Duodenal mucosa (tissue), 2 donors: ENCODE results near the gene APMAP.
A peak's percentile ranks its signal among the peaks of the same experiment; 100 is the strongest.
"Not testable (repeated sequence)": the region's sequence is repeated elsewhere in the genome, so short reads cannot be mapped to it uniquely, and the experiment has no call there.

Experiments used
- H3K27ac ChIP-seq: one replicate; pipeline ENCODE4 v1.7.0; 2013; ENCODE audit warnings: low read depth, low read length
- H3K27me3 ChIP-seq, 2 donors: one replicate each; pipeline ENCODE4 v1.7.0; 2013; ENCODE audit warnings: low read length in 2 of 2, control low read depth in 1 of 2; ENCODE audit not compliant: insufficient read depth in 2 of 2, control insufficient read depth in 1 of 2
- H3K36me3 ChIP-seq, 2 donors: one replicate each; pipeline ENCODE4 v1.7.0; 2013; ENCODE audit warnings: low read length in 2 of 2, control low read depth in 1 of 2; ENCODE audit not compliant: insufficient read depth in 2 of 2, control insufficient read depth in 1 of 2
- H3K4me1 ChIP-seq, 2 donors: one replicate each; pipeline ENCODE4 v1.7.0; 2013; ENCODE audit warnings: low read length in 2 of 2, control low read depth in 1 of 2; ENCODE audit not compliant: insufficient read depth in 2 of 2, control insufficient read depth in 1 of 2
- H3K4me3 ChIP-seq, 2 donors: one replicate each; pipeline ENCODE4 v1.7.0; 2013; ENCODE audit warnings: low read length in 2 of 2, low read depth in 1 of 2
- H3K9ac ChIP-seq, 2 donors: one replicate each; pipeline ENCODE4 v1.7.0; 2013; ENCODE audit warnings: low read length in 2 of 2, low read depth in 1 of 2
- H3K9me3 ChIP-seq, 2 donors: one replicate each; pipeline ENCODE4 v1.7.0; 2013; ENCODE audit warnings: low read length in 2 of 2, control low read depth in 1 of 2; ENCODE audit not compliant: control insufficient read depth in 1 of 2

The APMAP gene

GRCh38 chr20:24953209-24953575 is 39.4 kb downstream of the APMAP start:
- Histone ChIP-seq H3K4me1 (peaks cover 11 to 17% of the 10 kb centered on the region in 2 donors), H3K27ac (no peak overlapping the region)

GRCh38 chr20:24952376-24953208 is 40.0 kb downstream of the APMAP start:
- Histone ChIP-seq H3K27ac (no peak overlapping the region), H3K36me3 (peaks cover 0 to 6% of the 10 kb centered on the region in 2 donors), H3K4me3 (no peak overlapping the region), H3K9ac (no peak overlapping the region), H3K27me3 (no peaks in the 10 kb centered on the region), H3K9me3 (no peaks in the 10 kb centered on the region), H3K4me1 (peaks cover 11 to 17% of the 10 kb centered on the region in 2 donors)

More at GRCh38 chr20:24953209-24953575, 39.4 kb downstream of the APMAP start:
- Histone ChIP-seq H3K9me3 (no peaks in the 10 kb centered on the region), H3K9ac (no peak overlapping the region), H3K36me3 (peaks cover 0 to 12% of the 10 kb centered on the region in 2 donors), H3K27me3 (no peaks in the 10 kb centered on the region), H3K4me3 (no peak overlapping the region)

- Histone ChIP-seq H3K36me3 (no peaks in the 10 kb centered on the region), H3K27me3 (no peaks in the 10 kb centered on the region), H3K4me1 (peaks cover 11 to 17% of the 10 kb centered on the region in 2 donors), H3K4me3 (no peak overlapping the region), H3K9ac (no peak overlapping the region), H3K27ac (no peak overlapping the region), H3K9me3 (no peaks in the 10 kb centered on the region)
Observed at GRCh38 chr20:24951536-24952083, 40.9 kb downstream of the APMAP start.

- Histone ChIP-seq H3K27ac (no peak overlapping the region), H3K4me3 (peak overlapping the region in 1 of 2 donors; percentile 52), H3K4me1 (peaks cover 11 to 17% of the 10 kb centered on the region in 2 donors)
Observed at GRCh38 chr20:24950836-24951525, 41.6 kb downstream of the APMAP start.

DNA sequence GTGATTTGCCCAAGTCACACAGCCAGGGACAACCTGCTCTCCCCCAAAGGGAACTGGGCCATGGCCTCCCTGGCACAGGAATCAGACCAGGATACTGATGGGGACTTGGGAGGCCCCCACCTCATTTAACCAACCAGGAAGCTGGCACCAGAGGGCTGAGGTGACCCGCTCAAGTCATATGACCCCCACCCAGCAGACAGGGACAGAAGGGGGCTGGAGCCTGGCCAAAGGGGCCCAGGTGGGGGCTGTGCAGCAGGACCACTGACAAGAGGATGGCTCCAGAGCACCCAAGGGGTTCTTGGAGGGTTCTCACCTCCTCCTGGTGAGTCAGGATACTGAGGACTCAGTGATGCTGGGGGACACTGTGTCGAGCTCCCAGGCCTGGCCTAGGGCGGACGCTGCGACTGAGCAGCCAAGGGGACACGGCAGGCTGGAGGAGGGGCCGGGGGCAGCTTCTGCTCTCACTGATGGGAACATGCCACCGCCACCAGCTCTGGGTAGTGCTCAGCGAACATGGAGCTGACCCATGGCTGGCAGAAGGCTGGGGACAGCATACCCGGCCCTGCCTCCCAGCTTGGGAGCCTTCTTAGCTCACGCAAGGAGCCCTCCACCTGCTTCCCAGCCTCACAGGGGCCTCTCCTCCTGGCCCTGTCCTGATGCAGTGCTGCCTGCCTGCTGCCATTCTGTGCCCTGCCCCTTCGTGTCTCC is 42.3 kb downstream of the APMAP start:
- peak overlapping the region; percentile 10 for H3K27ac ChIP-seq
- H3K9me3 ChIP-seq = no peaks in the 10 kb centered on the region
- H3K9ac ChIP-seq = peak overlapping the region; percentile 32 to 71
- no peaks in the 10 kb centered on the region for H3K36me3 ChIP-seq
- H3K27me3 ChIP-seq = no peaks in the 10 kb centered on the region
- H3K4me3 ChIP-seq = peak overlapping the region; percentile 48 to 52
- peaks cover 11 to 17% of the 10 kb centered on the region in 2 donors for H3K4me1 ChIP-seq

More at GRCh38 chr20:24950836-24951525, 41.6 kb downstream of the APMAP start:
- Histone ChIP-seq H3K36me3 (no peaks in the 10 kb centered on the region), H3K9me3 (no peaks in the 10 kb centered on the region), H3K9ac (peak overlapping the region; percentile 32 to 71), H3K27me3 (no peaks in the 10 kb centered on the region)

DNA sequence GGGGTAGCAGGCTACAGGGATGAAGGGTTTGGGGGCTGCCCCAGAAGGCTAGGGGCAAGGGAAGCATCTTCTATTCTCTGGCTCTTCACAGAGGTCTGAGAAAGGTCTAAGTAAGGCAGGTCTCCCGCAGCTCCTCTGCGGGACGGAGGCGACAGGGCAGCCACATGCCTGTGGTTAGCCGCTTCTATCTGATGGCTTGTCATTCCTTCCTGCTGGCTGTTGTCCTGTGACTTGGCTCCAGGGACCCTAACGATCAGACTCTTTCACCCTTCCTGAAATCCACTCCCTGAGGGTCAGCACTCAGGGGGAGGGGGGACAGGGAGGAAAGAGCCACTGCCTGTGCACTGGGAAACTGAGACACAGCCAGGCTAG is 42.8 kb downstream of the APMAP start:
- Histone ChIP-seq H3K27ac (no peak overlapping the region), H3K9ac (peak overlapping the region; percentile 51 to 71), H3K4me3 (peak overlapping the region; percentile 48 to 52), H3K27me3 (no peaks in the 10 kb centered on the region), H3K4me1 (peaks cover 11 to 17% of the 10 kb centered on the region in 2 donors), H3K36me3 (no peaks in the 10 kb centered on the region), H3K9me3 (no peaks in the 10 kb centered on the region)

DNA sequence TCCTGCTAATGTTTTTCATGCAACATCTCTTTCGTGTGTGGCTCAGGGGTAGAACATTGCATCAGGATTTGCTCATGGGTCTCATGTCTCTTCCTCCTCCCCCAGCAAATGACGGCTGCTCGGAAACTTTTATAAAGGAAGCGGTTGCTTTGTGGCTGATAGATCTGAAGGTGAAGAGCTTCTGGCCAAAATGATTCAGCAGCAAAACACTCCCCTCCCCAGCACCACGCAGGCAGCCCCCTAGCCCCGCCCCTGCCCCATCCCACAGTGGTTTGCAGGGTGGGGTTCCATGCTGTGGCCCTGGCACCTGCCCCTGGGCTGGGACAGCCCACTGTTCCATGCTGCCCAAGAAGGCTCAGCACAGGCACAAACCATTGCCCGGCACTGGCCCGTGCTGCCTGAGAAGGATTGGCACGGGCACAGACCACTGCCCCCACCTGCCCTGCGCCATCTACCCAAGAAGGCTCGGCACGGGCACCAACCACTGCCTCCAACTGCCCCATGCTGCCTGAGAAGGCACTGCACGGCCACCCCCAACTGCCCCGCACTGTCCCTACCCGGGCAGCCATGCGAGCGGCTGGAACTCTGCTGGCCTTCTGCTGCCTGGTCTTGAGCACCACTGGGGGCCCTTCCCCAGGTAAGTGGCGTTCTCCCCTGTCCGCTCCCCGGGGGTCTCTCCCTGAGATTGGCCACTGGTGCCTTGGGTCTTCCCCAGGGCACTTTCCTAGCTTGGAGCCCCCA is 43.4 kb downstream of the APMAP start, which contains the start of gene CST7:
Gene CST7, plus strand, starts transcription at position 331 of the 741 bp plus-strand sequence. Its CDS starts 237 bp downstream, at position 568.
- H3K27me3 ChIP-seq = no peaks in the 10 kb centered on the region
- H3K27ac ChIP-seq = peak within 1 kb of the TSS; percentile 56
- peaks cover 11 to 17% of the 10 kb centered on the region in 2 donors for H3K4me1 ChIP-seq
- H3K36me3 ChIP-seq = no peaks in the 10 kb centered on the region
- no peaks in the 10 kb centered on the region for H3K9me3 ChIP-seq
- peak within 1 kb of the TSS; percentile 48 to 52 for H3K4me3 ChIP-seq
- peak within 1 kb of the TSS; percentile 51 to 71 for H3K9ac ChIP-seq

GRCh38 chr20:24948396-24948938 is 44.1 kb downstream of the APMAP start:
- not testable (repeated sequence) for H3K9me3 ChIP-seq, H3K36me3 ChIP-seq, H3K4me3 ChIP-seq, H3K9ac ChIP-seq, H3K27ac ChIP-seq, H3K27me3 ChIP-seq
- H3K4me1 ChIP-seq = peaks cover 10 to 11% of the 10 kb centered on the region in 2 donors

DNA sequence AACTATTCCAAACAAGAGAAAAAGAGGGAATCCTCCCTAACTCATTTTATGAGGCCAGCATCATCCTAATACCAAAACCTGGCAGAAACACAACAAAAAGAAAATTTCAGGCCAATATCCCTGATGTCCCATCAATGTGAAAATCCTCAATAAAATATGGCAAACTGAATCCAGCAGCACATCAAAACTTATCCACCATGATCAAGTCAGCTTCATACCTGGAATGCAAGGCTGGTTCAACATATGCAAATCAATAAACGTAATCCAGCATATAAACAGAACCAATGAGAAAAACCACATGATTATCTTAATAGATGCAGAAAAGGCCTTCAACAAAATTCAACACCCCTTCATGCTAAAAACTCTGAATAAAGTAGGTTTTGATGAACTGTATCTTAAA is 46.2 kb downstream of the APMAP start:
- not testable (repeated sequence) for H3K27ac ChIP-seq, H3K4me1 ChIP-seq, H3K4me3 ChIP-seq, H3K9ac ChIP-seq, H3K9me3 ChIP-seq, H3K27me3 ChIP-seq, H3K36me3 ChIP-seq
